GM21717 (cell line): Measurements from ENCODE around the gene PHLDA2.
"Not testable (repeated sequence)": the region's sequence is repeated elsewhere in the genome, so short reads cannot be mapped to it uniquely, and the experiment has no call there.

Source experiments
- ATAC-seq: cut with Tn5 transposase; IDR thresholded peaks from one replicate; pipeline ENCODE4 v1.9.1; 2021; ENCODE audit warnings: mild to moderate bottlenecking, moderate library complexity; ENCODE audit not compliant: unreplicated experiment

The PHLDA2 gene

GRCh38 chr11:2945757-2946287 is 16.6 kb upstream of the PHLDA2 start:
- ATAC-seq, result no peak

DNA sequence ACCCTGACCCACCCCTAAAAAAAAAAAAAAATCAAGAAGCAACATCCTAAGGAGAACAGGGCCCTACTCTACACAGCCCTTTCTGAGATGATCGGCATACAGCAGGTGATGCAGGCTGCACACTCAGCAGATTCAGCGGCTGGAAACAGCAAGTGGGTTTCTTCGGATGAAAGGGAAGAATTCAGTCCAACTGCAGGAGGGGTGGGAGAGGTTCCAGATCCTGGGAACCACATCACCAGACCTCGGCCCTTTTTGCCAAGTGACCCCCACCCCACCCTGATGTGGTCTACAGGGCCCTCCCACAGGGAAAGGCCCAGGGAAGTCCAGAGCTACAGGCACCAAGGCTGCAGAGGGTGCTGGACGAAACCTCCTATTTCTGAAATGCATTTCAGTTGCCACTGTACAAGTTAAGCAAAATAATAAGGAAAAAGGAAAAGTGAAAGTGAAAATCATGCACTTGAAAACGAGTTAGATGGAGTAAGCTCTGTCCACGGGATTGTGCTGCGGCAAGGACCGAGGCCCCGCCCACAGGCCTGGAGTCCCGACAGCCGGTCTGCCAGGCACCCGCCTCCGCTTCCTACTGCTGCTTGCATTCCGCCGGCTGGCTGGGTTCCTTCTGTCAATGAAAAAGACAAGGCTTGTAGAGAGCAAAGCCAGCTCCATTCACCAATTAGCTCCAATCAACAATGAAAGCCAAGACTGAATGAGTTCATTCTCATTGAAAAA is 16.0 kb upstream of the PHLDA2 start:
- no peak for ATAC-seq

DNA sequence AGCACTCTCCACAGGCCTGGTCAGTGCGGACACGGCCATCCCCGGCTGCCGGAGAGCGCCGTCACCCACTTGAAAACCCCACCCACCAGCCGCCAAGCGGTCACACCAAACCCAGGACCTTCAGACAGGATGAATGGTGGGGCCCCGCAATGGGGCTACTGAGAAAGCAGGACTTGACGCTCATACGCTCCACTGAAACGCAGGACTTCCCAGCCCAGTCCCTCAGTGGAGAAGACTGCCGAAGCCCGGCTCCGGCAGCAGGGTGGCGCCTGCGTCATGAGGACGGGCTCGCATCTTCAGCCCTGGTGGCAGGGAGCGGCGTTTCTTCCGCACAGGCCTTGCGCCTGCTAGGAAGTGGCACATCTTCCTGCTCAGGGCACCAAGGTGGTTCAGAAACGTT is 15.3 kb upstream of the PHLDA2 start:
- no peak for ATAC-seq

DNA sequence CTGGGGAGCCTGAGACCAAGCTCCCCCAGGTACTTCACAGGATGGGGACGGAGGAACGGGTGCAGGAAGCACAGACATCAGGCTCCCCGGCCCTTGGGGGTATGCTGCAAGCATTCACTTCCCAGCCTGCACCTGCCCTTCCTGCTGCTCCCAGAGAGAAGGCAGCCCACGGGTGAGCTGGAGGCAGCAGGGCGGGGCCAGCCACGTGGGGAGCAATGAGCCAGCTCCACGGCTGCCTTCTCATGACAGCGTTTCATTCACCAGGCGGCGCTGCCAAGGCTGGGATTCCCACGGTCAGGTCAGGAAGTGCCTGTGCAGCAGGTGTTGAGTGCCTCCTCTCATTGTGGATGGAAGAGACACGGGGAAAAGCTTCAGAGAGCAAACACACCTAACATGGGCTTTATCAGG is 14.5 kb upstream of the PHLDA2 start:
- ATAC-seq, result no peak

DNA sequence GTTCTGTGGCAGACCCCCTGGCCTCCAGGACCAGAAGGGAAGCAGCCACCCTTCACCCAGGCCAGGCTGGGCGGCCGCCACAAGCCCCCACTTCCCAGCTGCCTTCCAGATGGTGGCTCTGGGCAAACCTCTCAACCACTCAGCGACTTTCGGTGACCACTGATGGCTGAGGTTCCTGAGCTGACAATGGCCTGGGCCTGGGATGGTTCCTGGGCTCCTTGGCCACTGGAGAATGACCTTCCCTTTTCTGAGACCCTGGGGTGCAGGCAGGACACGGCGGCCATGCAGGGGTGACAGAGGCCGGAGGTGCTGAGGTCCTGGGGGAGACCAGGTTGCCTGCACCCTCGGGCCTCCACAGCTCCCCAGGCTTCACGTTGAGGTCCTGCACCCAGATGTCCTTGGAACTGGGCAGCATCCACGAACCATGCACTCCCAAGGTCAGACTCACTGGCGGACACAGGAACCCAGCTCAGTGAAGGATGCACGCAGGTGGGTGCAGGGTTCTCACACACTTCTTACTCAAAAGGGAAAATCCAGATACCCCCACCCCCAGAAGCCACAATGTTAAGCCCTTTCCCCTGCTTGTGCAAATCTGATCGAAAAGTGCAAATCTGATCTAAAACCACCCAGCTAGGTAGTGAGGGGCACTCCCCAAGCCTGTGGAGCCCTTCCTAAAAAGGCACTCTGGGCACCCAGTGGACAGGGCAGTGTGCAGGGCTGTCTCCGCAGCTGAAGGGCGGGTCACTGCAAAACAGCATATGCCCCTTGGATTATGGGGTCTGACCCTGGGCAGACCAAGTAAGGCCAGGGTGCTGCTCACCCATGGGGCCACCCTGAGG is 13.9 kb upstream of the PHLDA2 start:
- no peak for ATAC-seq

DNA sequence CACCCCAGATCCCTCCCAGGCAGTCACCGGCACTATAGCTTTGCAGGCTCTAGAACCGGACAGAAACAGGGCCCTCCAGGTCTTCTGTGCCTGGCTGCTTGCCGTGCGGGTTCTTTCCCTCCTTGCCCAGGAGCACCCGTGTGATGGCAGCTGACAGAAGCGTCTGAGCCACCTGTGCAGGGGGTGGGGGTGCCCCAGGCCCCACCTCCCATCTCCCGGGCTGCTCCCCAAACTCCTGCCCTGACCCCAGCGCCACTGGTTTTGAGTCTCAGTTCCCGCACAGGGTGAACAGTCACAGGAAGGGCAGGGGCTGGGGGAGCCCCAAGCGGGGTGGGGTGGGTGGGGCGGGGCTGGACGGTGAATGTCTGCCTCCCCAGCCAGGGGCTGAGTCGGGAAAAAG is 13.2 kb upstream of the PHLDA2 start:
- no peak for ATAC-seq

DNA sequence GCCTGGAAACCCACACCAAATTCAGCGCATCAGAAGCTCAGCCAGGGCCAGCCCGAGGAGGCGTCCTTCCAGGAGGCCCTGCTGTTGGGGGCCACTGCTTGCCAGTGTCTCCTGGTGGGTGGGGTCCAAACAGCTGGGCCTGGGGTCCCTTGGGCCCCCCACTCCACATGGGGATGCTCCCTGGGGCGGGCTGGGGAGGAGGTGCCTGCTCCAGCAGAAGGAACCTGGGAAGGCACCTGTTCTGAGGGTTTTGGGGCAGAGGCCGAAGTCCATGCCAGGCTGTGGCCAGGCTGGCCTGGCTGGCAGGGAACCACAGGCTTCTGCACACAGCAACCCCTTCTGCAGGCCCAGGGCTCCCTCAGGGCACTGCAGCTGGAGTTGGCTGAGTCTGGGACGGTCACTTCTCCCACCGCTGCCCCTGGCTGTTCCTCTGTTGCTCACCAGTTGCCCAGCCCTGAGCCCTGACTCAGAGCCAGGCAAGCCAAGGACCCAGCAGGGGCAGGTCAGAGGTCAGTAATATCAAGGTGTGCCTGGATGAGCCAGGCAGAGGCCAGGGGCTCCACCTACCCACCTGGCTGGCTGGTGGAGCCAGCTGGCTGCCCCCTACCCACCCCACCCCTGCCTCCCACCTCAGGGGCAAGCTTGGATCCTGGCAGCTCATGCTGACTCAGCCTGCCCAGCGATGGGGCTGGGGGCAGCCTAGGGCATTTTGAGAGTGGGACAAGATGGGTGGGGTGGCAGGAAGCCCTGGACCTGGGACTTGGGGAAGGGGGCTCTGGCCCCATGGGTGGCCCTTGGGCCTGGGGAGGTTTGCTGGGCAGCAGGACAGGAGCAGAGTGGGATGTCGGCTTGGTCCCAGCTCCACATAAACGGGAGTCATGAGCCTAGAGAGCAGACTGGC is 12.0 kb upstream of the PHLDA2 start:
- no peak for ATAC-seq

DNA sequence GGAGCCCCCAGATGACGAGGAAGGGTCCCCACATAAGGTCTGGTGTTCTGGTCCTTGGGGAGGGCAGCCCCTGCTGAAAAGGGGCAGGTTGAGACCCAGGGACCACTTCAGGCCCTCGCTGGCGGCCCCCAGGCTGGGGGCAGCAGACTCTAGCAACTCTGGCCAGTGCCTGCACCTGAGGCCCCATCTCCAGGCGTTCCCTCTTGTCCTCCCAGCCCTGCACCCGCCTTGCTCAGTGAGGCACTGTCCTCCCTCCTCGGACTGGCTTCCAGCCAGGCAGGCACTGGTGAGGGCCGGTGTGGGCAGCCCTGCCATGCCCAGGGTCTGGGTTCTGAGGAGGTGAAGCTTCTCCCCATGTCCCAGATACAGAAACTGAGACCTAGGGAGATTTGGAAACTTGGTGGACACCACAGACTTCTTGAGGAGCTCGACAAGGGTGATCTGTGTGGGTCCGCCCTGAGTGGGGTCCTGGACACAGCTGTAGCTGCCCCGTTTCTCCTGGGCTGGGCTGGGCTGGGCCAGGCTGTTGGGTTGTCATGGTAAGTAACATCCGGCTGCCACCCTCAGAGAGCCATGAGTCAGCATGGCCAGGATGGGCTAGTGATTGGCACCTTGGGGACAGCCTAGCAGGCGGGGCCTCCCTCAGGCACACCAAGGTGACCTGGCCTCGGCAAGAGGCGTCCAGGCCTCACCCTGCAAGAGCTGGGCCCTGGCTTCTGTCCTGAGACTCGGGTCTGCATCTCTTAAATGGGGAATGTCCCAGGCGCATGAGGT is 11.1 kb upstream of the PHLDA2 start:
- no peak for ATAC-seq

DNA sequence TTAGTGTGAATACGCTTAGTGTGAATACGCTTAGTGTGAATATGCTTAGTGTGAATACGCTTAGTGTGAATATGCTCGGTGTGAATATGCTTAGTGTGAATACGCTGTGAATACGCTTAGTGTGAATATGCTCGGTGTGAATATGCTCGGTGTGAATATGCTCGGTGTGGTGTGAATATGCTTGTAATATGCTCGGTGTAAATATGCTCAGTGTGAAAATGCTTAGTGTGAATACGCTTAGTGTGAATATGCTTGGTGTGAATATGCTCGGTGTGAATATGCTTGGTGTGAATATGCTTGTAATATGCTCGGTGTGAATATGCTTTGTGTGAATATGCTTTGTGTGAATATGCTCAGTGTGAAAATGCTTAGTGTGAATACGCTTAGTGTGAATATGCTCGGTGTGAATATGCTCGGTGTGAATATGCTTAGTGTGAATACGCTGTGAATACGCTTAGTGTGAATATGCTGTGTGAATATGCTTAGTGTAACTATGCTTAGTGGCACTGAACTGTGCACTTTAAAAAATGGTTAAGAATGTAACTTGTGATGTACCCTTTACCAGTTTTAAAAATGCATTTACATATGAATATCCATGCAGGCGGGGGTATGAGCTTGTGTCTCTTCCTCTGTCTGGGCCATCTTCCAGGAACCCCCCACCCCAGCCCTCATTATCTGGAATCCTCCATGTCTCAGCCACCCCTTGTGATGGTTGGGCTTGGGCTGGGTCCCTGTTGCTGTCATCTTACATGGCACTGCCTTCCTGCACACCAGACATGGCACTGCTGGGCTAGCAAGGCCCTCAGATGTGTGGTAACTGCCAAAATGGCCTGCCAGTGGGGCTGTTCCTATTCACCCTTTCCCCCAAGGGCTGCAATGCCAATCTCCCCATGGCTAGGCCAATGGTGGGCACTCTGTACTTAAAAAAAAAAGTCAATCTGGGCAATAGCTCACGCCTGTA is 9.5 kb upstream of the PHLDA2 start:
- not testable (repeated sequence) for ATAC-seq

GRCh38 chr11:2937641-2938457 is 8.6 kb upstream of the PHLDA2 start:
- ATAC-seq, result not testable (repeated sequence)

DNA sequence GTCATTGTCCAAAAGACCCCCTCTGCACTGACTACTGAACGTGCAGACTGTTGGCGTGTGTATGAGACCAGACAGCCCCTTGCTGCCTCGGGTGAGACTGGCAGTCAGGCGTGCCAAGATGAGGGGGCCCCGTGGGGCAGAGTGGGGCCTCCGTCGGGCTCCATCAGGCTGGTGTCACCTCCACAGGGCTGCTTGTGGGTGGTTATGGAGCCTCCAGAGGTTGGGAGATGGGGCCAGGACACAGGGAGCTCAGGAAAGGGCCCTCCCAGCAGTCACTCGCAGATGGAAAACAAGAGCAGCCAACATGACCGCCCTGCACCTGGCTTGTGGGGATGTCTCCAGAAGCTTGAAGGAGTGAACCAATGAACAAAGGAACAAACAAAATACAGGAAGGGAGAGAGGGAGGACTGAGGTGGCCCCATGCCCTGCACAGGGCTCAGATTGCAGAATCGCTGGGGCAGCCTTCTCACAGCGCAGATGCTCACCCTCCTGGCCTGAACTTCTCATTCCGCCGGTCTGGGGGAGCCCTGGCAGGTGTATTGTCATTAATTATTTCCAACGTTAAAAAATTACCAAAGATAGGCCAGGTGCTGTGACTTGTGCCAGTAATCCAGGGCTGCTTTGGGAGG is 5.5 kb upstream of the PHLDA2 start:
- ATAC-seq, result no peak

DNA sequence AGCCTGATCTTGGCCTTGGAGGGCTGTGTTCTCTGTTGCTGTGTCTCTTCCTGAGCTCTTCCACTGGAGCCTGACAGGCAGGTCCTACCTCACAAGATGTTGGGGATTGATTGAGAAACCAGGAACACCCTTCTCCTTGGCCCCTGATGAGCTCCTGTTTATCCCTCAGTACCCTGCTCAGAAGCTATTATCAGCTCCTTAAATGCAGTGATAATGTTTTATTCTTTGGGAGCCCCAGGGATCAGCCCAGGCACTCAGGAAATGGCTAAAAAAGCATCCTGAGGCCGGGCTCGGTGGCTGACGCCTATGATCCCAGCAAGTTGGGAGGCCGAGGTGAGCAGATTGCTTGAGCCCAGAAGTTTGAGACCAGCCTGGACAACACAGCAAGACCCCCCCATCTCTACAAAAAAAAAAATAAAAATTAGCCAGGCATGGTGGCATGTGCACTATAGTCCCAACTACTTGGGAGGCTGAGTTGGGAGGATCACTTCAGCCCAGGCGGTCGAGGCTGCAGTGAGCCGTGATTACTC is 4.9 kb upstream of the PHLDA2 start:
- ATAC-seq, result no peak

DNA sequence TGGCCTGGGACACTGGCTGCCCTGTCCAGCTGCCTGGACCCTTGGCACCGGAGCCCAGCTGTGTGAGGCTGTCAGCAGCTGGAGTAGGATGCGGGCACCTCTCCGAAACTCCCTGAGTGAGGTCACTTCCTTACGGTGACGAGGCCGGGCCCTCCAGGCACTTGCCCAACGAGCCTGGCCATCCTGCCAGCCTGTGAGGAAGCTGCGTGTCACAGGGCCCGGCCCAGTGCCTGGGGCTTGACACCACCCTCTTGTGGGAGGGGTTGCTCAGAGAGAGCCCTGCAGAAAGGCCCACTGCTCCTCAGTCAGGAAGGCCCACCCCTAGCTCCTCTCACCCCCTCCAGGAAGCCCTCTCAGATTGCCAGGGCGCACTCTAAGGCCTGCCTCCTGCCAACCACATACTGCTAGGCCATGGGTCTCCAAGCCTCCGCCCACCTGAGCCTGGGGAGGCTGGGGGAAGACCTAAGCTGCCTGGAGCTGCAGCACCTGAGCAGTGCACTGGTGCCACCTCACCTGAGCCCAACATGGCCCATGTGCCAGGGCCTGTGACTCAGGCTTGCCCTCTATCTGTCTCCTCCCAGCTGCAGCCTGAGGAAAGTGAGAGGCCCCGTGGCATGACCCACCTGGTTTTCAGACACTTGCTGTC is 4.3 kb upstream of the PHLDA2 start:
- ATAC-seq, result no peak

DNA sequence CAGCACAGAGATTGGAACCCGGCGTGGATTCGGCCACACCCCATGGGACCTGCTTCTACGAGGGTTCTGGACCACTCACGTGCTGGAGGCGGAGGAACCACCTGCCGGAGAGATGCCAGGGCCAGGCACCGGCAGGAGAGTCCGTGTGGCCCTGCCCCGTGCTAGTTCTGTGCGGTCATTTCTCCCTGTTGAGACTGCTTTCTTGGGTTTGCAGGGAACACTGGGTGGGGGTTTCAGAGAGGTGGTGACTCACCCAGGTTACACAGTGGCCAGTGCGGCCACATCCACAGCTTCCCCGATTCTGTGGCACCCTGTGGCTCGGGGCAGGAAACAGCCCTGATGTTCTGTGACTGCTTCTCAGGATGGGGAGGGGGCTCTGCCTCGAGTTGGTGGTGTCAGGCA is 3.6 kb upstream of the PHLDA2 start:
- ATAC-seq, result no peak

- ATAC-seq, result no peak
These were observed 2.8 kb upstream of the PHLDA2 start for GRCh38 chr11:2931771-2932738.

GRCh38 chr11:2931420-2931746 is 2.2 kb upstream of the PHLDA2 start:
- ATAC-seq, result no peak
